HG03045 (cell line): ENCODE data around the gene PKP2.
"Not testable (repeated sequence)": the region's sequence is repeated elsewhere in the genome, so short reads cannot be mapped to it uniquely, and the experiment has no call there.

Source experiments
- ATAC-seq: cut with Tn5 transposase; IDR thresholded peaks from one replicate; pipeline ENCODE4 v1.9.1; 2021; ENCODE audit warnings: mild to moderate bottlenecking, moderate library complexity; ENCODE audit not compliant: unreplicated experiment

PKP2 gene

DNA sequence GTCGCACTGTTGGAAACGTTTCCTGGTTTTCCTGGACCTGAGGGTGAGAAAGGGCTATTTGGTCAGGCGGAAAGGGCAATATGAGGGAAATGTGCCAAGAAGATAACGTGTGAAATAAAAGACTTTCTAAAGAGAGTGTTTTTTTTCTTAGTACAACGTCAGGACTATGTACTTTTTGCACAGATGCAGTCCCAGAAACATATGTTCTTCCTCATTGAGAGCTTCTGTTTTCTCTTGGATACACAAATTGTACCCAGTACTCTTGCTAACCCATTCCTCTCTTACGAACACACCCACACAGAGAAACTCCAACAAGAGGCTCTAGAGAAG, 669 bp upstream of the PKP2 start:
- ATAC-seq, result no peak

DNA sequence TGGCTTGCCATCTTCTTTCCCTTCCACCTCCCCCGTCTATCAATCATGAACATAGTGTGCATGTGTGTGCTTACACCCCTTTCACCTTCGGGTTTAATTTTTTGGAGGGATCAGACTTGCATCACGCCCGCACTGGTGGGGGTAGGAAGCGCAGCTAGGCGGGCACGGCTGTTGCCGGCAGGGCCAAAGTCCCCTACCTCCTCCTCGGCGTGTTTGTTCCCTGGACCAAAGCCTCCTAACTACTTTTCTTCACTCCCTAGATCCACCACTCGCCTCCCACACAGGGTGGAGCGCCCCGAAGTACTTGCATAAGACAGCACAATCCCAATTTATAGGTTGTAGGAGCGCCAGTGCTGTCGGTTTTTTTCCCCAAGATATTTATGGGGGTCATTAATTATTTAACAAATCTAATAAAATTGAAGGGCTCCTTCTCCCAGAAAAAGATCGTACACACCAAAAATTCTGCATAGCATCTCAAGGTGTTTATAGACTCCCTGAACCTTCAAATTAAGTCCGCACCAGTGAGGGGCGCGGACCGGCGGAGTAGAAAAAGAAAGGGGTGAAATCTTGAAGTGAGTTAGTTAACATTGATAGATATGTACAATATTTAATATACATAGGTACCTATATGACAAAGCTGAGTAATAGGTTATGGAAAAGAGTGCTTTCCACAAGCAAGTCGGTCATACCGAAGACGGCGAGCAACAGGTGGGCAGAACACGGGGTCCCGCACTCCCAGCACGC, 717 bp downstream of the PKP2 start:
- ATAC-seq, result peak; percentile 20

DNA sequence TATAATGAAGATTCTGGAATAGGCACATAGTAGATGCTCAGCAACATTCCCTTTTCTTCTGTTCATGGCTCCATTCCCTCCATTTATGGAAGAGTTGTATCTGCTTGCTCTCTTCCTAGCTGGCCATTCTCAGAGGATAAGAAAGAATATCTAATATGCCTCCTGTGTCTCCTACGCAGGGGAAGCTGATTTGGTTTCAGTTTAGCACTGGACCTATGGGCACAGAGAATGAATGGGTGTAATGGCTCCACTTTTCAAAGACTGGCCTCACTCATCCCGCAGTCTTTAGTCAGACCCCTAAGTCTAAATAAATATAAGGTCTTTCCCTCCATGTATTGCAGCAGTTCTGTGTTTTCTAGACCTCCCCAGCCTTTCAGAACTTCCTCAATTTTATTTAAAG, 2.0 kb downstream of the PKP2 start:
- no peak for ATAC-seq

DNA sequence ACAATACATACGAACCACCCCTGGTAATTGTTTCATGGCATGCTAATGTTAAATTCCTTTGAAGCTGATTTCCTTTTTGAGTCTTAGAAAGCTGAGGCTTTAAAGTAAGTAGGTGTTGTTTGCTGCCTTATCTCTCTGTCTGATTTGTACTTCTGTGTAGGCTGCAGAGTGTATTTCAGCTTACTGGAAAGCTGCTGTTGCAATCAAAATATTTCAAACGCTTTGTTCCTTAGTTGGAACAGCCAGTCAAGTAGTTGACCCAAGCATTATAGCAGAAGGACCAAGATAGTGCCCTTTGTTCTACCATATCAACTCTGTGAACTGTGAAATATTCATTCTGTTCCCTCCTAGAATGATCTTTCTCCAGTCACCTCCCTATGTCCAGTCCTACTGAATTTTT, 3.1 kb downstream of the PKP2 start:
- no peak for ATAC-seq

DNA sequence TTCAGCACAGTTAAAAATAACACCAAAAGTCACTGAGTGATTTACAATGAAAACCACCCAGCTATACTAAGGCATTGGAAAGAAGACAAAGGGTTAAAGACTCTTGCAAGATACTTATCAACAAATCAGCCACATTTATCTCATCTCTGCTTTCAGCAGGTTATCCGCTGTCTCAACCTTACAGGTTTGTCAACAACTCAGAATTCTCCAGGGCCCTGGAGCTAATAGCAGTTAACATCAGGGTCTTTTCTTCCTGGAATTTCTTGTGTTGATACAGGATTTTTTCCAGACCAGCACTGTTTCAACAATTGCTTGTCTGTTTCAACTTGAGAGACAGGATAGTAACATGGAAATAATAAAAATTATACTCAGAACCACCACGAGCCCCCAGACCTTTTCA, 3.5 kb downstream of the PKP2 start:
- no peak for ATAC-seq

DNA sequence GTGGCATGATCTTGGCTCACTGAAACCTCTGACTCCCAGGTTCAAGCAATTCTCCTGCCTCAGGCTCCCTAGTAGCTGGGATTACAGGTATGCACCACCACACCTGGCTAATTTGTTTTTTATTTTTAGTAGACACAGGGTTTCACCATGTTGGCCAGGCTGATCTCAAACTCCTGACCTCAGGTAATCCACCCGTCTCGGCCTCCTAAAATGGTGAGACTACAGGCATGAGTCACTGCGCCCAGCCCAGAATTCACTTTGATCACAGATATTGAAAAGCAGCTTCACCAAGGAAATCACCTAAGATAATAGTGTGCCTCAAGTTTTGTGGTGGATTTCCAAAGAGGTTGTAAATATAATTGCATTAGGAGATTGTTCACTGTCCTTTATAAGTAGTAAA, 4.2 kb downstream of the PKP2 start:
- not testable (repeated sequence) for ATAC-seq

DNA sequence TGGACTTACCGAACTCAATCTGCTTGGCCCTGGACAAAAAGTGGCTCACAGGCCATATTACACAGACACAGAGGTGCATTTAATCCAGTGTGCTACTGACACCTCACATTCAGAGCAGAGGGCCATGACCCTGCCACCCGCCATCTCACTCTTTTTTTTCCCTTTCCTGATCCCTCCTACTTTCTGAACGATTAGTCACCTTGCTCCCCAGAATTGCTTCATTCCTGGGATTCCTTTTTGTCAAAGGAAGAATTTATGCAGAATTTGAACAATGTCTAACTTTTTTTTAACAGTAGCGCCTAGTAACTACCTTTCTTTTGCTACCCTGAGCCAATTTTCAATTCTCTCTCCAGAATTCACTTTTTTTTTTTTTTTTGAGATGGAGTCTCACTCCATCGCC, 4.6 kb downstream of the PKP2 start:
- no peak for ATAC-seq

DNA sequence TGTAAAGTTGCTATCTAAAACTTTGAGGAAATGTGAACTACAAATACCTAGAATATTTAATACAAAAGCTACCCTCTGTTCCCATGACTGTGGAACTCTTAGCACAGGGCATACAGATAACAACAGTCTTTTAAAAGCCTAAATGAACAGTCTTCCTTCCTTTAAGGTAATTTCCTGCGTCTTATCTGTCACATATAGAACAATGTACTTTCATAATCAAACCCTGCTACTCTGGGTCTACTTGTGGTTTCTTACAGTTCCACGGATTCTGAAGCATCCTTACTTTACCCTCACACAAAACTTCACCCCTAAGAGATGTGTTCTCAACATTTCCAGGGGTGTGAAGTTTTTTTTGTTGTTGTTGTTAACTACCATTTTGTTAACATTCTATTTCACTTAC, 5.1 kb downstream of the PKP2 start:
- no peak for ATAC-seq

DNA sequence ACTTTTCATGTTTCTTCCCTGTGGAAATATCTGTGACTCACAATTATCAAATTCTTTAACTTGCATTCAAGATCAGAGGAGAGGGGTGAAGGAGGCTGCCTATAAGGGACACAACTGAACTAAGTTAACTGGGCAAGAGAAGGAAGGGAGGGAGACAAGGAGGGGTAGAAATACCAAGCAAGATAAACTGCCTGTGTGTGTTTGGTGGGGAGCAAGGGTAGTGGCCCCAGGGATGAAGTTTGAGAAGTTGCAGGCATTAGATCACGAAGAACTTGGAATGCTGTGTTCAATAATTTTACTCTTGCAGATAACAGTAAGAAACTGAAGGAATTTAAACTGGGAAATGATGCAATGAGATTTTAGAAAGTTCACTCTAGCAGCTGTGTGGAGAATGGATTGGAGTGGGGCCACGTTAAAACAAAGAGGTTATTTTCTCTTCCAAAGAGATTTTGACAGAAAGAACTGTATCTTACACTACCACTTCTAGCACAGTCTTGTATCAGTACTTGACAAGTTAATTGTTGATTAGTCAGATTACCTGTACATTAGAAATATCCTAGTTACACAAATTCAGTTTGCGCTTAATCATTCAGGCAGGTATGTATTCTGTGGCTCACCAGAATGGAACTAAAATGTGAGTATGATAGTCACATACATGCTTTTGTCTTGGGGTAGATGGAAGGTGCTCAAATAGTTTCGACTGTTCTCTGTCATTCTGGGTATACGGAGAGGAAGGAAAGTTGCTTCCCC, 7.4 kb downstream of the PKP2 start:
- no peak for ATAC-seq

DNA sequence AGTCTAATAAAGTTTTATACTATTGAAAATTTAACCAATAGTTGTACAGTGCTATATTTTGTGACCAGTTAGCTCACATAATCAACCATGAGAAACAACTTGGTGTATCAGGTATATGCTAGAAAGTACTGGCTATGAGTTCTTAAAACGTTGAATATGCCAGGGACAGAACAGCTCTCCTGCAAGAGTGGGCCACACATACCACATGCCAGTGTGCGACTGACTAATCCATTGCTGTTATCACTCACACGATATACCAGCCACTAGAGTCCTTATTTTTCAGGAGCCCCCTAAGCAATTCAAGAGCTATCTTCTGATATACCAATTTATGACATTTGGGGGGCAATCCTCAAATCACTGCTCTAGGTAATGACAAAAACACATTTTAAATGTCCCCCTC, 9.5 kb downstream of the PKP2 start:
- ATAC-seq, result no peak

DNA sequence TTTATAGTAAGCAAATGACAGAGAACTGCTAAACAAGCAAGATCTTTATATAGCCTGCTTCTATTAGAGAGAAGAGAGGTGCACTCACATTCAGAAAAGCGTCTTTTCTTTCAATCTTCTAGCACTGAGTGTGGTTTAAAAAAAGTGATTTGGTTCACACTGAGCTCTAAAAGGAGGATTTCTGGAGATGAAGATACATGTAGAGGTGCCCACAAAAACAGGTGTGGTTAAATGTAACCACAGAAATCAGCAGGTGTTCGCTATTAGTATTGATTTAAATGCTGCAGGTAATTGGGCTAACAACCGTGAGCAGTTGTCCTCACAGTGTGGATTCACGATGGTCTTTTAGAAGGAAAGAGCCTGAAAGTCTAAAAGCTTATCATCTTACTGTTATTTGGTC, 10.7 kb downstream of the PKP2 start:
- no peak for ATAC-seq

DNA sequence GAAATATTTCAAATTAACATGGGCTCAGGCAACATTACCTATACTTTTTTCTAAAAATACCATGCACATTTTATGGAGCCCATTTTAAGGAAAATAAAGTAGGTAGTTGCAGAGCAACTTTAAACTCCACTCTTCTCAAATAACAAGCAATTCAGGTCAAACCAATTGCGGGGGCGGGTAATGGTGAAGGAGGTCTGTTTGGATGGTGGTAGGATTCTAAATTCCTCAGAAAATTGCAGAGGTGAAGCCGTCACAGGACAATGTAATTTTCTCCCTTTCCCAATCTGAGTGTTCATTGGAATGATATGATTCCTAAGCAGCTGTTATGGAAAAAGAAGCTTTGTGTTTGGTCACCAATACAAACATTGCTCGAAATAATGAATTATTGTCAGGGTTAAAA, 11.6 kb downstream of the PKP2 start:
- no peak for ATAC-seq

DNA sequence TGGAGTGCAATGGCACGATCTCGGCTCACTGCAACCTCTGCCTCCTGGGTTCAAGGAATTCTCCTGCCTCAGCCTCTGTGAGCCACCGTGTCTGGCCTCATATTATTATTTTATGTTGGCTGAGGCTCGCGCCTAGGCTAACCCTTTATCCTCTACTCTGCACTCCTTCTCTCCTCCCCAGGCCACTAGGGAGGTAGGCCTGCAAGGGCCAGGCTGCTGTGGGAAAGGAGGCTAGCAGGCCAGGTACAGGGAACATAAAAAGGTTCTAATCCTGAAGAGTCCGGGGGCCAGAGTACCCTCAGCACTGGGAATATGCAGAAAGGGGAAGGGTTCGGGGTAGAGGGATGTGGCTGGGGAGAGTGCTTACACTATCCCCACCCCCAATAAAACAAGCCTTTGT, 14.9 kb downstream of the PKP2 start:
- ATAC-seq, result no peak

DNA sequence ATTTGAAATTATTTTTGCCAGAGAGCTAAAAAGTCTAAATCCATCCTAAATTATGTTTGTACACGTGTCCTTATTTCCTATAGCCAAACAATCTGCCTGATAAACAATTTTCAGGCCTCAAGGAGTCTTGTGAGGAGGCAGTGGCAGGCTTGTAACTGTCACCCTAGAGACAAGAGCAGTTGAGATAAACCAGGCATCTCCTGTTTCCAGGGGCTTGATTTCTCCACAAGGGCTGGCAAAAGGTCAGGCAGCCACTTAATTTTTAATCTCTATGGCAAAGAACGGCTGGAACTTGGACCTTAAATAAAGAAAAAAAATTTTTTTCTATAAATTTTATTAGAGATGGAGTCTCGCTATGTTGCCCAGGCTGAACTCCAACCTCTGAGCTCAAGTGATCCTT, 15.5 kb downstream of the PKP2 start:
- ATAC-seq, result no peak

DNA sequence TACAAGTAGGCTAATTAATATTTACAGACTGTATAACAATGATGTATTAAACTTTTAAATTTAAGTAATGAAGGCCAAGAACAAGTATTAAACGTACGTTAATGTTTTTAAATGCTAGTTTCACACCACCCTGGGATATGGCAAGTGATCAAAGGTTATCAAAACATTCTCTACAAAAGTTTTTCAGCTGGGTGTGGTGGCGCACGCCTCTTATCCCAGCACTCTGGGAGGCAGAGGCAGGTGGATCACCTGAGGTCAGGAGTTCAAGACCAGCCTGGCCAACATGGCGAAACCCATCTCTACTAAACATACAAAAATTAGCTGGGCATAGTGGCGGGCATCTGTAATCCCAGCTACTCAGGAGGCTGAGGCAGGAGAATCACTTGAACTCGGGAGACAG, 17.5 kb downstream of the PKP2 start:
- ATAC-seq, result not testable (repeated sequence)

DNA sequence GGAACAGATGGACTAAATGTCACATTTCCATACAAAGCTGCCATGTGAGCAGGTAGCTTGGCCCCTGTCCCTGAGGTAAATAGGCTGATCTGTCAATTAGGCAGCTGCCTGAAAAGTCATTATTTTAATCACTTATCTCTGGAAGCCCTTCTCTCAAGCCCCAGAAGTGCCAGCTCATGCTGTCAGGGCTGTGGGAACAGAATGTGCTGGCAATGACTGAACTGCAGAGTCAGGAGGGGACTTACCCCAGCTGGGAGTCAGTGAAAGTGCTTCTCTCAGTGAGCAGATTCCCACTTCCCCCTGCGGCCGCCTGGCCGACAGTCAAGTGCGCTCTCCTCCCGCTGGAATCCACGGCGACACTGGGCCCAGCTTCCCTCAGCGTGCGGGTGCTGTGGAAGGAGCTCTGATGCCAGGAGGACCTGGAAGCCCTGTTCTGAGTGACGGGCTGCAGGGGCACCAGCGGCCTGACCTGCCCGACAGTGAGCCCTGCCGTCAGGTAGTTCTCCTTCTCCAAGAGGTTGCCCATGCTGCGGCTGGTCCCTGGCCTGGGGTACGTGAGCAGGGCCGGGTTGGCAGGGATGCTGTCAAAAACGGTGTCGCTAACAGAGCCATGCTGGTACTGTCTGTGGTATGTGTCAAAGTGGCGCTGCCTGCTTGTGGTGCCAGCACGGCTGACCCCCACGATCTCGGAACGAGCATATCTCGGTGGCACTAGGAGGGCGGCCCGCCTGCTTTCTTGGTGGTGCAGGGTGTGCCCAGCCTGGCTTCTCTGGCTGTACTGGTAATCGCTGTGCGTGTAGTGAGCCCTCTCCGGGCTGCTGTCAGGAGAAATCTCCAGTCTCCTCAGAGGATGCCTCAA, 18.7 kb downstream of the PKP2 start:
- no peak for ATAC-seq

DNA sequence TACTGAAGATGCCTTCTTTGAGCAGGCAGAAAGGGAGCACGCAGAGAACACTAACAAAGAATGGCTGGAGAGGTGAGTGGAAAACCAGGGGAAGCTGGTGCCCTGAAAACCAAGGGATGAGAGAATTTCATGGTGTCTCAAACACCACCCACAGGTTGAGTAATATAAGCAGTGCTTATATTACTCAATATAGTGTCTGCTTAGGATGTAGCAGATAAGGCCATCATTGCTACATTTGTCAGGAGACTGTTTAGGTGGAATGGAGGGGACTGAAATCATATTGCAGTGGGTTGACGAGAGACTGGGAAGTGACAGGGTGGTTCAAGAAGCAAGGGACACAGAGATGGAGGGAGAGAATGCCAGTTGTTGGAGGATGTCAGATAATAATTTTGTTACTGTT, 20.6 kb downstream of the PKP2 start:
- no peak for ATAC-seq

DNA sequence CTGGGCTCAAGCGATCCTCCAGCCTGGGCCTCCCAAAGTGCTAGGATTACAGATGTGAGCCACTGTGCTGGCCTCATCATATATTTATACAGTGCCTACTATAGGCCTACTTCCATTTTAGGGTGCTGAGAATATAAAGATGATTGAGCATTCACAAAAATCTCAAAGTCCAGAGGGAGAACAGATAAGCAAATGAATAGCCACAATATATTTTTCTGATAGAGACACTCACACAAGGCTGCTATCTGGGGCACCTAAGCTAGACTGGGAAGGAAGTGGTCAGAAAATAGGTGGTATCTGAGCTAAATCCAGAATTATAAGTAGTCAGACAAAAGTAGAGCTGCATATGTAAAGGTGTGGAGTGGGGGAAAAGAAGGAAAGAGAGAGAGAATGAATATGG, 21.6 kb downstream of the PKP2 start:
- ATAC-seq, result no peak

DNA sequence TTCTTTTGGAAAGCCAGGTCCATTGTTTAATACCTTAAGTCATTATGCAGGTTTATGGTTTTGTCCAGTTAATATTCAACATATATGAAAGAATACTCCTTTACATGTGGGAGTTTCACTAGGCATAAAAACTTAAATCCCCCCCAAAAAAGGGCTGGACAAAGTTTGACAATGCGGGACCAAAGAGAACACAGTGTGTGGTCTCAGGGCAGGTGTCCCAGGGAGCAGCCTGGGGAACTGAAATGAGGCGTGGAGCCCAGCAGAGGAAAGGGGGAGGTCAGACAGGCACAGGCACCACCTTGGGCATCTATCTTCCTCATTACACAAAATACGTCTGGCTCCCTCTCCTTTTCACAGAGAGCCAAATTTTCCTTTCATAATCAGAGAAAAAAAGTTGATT, 22.5 kb downstream of the PKP2 start:
- ATAC-seq, result no peak

DNA sequence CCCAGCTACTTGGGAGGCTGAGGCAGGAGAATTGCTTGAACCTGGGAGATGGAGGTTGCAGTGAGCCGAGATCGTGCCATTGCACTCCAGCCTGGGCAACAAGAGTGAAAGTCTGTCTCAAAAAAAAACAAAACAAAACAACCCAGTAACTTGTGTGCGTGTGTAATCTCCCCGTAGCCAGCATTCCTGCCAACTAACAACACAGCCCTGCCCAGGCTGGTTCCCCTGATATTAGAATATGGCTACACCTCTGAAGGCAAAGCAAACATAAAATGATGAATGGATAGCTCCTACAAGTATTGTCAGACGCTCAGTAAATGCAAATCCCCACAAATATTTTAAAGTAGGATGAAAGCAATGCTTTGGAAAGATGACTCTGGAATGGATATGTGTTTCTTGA, 24.2 kb downstream of the PKP2 start:
- ATAC-seq, result not testable (repeated sequence)

DNA sequence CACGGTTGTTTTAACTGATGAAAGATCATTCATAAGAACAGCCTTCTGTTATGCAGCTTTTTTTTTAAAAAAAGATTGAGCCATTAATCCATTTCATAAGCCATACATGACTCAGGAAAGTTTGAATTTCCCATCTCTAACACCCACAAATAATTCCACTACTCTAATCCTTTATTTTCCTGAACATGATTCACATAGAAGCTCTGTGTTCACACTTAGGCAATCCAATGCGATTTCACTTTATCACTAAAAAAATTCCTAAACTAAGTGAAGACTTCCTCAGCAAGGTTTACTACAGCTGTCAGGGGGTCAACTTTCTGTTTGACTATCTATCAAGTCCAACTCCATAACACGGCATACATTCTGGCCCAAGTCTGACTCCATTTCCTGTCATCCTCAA, 25.9 kb downstream of the PKP2 start:
- no peak for ATAC-seq

DNA sequence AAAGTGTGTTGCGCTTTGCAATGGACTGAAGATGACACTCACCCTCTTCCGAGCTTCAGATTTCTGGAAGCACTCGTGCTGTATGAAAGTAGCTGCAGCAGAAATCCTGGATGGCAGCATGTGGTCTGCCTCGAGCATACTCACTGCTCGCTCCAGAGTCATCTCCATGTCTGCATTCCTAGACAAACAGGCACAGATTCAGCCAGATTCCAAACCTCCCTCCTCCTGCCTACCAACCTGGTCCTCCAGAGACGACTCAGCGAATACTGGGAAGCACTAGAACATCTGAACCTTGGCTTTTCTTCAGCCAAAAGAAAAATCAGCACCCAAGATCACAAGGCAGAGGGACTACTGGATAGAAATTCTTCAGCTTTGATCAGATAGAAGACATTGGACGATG, 27.7 kb downstream of the PKP2 start:
- ATAC-seq, result no peak
